Measurements from ENCODE around the gene ABHD8. TPM values are rescaled to one million over a fixed set of nuclear protein-coding genes. Genes with fewer than 3 reads are reported as not detected.

The ABHD8 gene
- total and polyA plus RNA-seq, 2 of the 4 experiments (the other 2 are of a cell fraction), result 3.9 to 10.2 TPM

- no peak for TF ChIP-seq CEBPB (IDR thresholded peaks at IDR 0.05; ENCODE audit: low read depth, low read length)
- no peak for TF ChIP-seq RCOR1 (IDR thresholded peaks at IDR 0.05; ENCODE audit: insufficient replicate concordance, low read length)
- TF ChIP-seq RAD21 (IDR thresholded peaks at IDR 0.05; ENCODE audit: low read length), result no peak
- TF ChIP-seq NFE2L2 (IDR thresholded peaks at IDR 0.05; ENCODE audit: low read depth, low read length), result no peak
Observed at GRCh38 chr19:17334414-17335409, 31.5 kb upstream of the ABHD8 start, which contains the start of gene ANO8 (continued).

Data from IMR-90 (cell line).